ENCODE data around the gene STEAP3.

- TF ChIP-seq CTCF (conservative IDR thresholded peaks at IDR 0.05; ENCODE audit: low read length) (no peak), EZH2phosphoT487 (IDR thresholded peaks at IDR 0.05; ENCODE audit: borderline replicate concordance) (no peak)
These were observed 5.3 kb downstream of the STEAP3 start for GRCh38 chr2:119228964-119229363.

Measured in Loucy (cell line).